Dermis blood vessel endothelial cell (primary cell): ENCODE data around the gene CT47C1. TPM values are rescaled to one million over a fixed set of nuclear protein-coding genes. Genes with fewer than 3 reads are reported as not detected.
"Not testable (repeated sequence)": the region's sequence is repeated elsewhere in the genome, so short reads cannot be mapped to it uniquely, and the experiment has no call there.

Experiments used
- DNase-seq: peaks from one replicate; pipeline ENCODE4 v3.0.0; 2010
- total RNA-seq: library from RNA; depleted of rRNA; stranded (reverse); fragments of >200 nt; gene quantifications from 2 replicates; pipeline ENCODE4 v1.2.3, GENCODE V29; 2014

Gene CT47C1
- total RNA-seq: not detected in 2 replicates

DNA sequence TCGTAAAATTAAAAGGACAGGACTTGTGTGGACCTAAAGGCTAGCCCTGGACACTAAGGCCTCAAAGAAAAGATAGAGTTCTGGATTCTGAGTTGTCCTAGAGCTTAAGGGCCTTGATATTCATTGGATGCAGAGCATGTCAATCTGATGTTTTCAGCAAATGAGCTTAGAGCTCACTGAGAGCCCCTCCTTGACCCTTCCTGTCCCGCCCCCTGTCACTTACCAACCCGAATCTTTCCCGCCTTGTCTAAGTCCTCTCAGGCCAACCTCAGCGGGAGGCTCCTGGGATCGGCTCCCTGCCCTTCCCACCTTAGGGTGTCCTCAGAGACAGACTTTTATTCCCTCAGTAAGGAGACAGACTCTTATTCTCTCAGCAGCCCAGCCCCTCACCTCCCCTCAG is at the start of gene CT47C1:
Gene CT47C1, plus strand, starts transcription at position 250 of the 400 bp plus-strand sequence. CDS start 233 bp downstream, outside the sequence.
- no peak for DNase-seq

DNA sequence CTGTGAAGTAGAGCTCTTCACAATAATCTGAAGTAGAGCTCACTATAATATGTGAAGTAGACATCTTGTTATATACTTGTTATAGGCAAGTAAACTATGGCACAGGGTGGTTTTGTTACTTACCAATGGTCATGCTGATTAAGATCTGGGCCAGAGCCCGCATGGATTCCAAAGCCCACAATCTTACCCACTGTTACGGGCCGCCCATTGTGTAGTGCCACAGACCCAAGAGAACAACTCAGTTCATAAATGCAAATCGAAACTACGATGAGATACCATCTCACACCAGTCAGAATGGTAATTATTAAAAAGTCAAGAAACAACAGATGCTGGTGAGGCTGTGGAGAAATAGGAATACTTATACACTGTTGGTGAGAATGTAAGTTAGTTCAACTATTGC is 46.9 kb upstream of the CT47C1 start:
- DNase-seq: no peak

DNA sequence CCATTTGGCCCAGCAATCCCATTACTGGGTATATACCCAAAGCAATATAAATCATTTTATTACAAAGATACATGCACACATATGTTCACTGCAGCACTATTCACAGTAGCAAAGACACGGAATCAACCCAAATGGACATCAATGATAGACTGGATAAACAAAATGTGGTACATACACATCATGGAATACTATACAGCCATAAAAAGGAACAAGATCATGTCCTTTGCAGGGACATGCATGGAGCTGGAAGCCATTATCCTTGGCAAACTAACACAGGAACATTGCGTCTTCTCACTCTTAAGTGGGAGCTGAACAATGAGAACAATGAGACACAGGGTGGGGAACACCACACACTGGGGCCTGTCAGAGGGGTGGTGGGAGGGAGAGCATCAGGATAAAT is 46.4 kb upstream of the CT47C1 start:
- not testable (repeated sequence) for DNase-seq

DNA sequence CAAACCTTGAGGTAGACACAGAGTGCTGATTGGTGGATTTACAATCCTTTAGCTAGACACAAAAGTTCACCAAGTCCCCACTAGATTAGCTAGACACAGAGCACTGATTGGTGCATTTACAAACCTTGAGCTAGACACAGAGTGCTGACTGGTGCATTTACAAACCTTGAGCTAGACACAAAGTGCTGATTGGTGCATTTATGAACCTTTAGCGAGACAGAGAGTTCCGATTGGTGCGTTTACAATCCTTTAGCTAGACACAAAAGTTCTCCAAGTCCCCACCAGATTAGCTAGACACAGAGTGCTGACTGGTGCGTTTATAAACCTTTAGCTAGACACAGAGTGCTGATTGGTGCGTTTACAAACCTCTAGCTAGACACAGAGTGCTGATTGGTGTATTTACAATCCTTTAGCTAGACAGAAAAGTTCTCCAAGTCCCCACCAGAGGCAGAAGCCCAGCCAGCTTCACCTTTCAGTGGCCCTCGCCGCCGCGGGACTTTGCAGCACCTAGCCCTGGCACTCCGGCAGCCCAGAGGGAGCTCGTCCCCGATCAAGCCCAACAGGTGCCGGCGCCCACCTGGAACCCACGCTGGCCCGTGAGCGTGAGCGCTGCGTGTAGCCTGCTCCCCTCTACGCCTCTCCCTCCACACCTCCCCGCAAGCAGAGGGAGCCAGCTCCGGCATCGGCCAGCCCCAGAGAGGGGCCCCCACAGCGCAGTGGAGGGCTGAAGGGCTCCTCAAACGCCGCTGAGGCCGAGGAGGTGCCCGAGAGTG is 44.6 kb upstream of the CT47C1 start:
- not testable (repeated sequence) for DNase-seq

DNA sequence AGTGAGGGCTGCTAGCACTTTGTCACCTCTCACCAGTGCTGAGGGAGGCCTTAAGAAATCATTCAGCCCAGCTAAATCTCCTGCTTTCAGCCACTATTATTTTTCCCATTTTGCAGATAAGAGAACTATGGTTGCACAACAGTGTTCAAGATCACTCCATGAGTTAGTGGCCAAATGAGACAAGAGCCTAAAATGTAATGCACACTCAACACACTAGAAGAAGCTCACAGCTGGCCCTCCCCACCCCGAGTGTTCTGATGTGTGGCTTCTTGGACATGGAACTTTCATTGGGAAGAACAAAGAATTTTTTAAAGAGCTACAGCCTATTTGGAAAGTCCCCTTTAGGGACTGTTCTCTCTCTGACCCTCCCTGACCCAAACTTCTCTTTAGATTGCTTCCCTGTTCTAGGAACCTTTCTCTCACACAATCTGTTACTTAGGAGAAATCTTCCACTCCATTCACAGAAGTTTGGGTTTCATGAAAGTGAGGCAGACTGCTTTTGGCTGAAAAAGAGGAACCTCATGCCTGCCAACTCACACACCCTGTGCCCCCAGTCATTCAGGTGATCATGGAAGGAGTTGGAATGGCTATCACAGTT is 44.0 kb upstream of the CT47C1 start:
- no peak for DNase-seq

DNA sequence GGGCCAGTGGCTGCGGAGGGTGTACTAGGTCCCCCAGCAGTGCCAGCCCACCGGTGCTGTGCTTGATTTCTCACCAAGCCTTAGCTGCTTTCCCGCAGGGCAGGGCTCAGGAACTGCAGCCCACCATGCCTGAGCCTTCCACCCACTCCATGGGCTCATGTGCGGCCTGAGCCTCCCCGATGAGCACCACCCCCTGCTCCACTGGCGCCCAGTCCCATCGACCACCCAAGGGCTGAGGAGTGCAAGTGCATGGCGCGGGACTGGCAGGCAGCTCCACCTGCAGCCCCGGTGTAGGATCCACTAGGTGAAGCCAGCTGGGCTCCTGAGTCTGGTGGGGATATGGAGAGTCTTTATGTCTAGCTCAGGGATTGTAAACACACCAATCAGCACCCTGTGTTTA is 43.1 kb upstream of the CT47C1 start:
- DNase-seq: not testable (repeated sequence)

DNA sequence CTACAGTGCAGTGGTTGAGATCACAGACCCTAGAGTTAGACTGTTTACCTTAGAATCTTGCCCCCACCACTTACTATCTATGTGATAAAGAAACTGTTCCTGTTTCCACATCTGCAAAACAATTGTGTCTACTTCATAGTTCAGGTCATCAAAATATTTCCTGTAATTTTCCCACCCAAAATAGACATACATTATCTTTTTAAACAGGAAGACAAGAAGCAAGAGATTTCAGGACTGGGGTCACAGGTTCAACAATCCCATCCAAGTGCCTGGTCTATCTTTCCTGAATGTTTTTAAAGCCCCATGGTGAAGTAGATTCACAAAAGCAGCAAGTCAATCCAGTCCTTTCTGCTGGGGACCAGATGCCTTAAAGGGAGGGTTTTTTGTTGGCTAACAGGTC is 41.8 kb upstream of the CT47C1 start:
- peak; percentile 1 for DNase-seq

DNA sequence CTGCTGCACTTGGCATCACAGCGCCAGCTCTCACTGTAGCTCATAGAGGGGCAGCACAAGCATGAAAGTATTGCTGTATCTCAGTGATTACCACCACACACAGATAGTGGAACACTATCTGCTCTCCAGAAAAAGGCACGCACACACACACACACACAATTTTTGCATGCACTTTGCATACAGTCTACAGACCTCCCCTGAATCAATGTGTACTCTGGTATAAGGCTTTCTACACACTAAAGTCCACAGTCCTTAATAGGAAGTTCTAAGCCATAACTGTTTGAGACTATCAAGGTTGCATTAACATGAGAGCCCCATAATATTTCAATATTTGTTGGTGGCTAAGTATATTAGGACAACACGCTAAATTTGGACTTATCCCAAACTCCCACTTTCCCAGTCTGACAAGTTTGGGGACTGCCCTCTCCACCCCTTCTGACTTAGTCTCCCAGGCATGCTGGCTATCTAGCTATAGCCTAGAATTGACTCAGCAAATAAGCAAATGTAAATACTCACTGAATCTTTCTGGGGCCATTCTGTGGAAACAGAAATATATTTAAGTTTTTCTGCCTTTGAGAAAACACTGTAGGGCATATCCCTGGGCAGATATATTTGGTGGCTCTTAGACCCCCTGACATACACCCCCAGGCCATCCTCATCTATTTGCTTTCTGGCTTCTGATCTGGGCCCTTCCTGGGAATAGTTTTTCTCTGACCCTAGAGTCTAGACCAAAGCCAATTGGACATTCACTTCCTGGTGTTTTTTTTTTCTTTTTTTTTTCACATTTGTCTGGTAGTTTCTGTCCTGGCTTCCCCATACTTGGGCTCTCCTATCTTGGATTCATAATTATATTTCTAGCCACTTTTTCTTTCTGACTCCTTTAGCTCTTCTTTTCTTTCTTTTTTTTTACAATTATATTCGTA is 36.4 kb upstream of the CT47C1 start:
- no peak for DNase-seq

DNA sequence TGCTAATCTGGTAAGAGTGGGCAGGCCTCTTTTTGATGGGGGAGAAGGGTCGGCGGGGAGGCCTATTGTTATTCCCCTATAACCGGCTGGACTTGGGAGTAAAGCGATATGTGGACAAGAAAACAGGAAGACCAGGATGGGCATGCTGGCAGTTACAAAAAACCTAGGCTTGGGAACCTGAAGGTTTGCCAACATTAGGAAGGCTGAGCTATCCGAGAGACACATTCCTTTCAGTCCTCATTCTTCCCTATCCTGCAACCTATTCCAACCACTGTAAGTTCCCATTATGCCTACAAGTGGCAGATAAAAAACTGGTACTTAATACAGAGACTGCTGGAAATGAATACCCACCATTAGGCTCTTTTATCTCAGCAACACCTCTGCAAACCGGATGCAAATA is 32.4 kb upstream of the CT47C1 start:
- peak; percentile 19 for DNase-seq

DNA sequence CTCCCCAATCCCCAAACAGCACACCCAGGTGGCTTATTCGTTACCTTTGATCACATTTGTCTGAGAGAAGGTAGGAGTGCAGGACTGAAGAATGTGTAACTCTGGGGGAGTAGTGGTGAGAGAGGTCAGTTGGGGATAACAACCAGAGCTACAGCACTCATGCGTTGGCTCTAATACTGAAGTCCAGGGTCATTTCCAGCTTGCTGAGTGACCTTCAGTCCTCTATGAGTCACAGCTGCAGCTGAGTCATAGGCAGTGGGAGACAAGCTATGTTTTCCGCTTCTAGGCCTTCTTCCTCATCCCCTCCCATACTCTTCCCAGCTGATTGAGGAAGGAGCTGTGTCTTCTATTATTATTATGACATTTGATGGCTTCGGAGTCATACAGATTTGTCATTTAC is 31.6 kb upstream of the CT47C1 start:
- DNase-seq: peak; percentile 81

DNA sequence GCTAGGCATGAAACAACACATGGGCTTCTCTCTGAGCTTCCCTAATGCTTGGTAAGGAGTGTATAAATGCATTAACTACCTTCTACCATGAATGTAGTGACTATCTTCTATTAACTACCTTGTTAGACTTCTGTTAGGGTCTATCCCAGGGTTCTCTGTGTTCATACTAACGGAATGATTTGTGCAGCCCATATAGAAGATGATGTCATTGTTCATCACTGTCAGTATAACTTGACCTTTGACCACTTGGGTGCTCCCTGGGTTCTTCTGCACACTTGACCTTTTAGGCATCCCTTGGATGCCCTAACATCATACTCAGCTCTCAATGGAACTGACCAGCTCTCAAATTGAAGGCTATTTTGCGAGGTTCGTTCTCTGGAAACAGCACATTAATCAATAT is 30.8 kb upstream of the CT47C1 start:
- no peak for DNase-seq

DNA sequence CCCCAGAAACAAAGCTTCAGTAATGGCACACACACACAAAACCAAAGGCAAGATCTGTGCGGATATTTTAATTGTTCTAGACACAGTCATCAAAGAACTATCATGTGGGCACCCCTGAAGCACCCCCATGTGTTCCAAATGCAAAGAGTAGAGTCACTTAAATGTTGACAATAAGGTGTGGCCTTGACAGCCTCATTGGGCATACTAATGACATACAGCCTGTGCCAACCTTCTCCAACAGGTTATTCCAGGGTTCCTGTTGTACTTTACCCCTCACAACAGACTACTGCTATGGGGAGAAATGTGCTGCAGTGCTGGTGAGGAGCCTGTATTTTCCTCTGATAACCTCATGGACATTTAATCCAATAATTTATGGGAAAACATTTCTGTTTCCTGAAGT is 29.8 kb upstream of the CT47C1 start:
- DNase-seq: no peak

DNA sequence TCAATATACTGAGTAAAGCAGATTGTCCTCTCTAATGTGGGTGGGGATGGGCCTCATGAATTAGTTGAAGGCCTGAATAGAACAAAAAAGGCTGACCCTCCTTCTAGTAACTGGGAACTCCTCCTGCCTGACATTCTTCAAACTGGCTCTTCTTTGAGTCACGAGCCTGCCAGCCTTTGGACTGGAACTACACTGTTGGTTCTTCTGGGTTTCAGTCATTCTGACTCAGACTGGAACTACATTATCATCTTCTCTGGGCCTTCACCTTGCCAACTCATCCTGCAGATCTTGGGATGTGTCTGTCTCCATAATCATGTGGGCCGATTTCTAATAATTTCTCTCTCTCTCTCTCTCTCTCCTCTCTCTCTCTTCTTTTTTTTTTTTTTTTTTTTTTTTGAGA is 26.9 kb upstream of the CT47C1 start:
- no peak for DNase-seq

DNA sequence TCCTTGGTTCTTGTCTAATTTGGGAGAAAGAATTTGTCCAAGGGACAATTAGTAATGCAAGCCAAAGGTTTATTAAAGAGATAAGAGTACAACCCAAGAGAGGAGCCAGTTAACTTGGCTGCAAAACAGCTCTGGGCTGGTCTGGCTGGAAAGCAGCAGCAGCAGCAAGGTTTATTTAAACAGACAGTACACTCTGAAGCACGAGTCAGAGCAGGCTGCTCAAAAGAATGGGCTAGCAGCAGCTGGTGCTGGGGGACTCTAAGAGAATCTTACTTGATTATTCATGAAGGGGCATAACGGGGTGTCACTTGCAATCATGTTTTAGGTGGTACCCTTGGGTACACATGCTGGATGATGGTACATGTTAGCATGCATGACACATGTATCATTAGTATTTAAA is 17.1 kb upstream of the CT47C1 start:
- DNase-seq: no peak

DNA sequence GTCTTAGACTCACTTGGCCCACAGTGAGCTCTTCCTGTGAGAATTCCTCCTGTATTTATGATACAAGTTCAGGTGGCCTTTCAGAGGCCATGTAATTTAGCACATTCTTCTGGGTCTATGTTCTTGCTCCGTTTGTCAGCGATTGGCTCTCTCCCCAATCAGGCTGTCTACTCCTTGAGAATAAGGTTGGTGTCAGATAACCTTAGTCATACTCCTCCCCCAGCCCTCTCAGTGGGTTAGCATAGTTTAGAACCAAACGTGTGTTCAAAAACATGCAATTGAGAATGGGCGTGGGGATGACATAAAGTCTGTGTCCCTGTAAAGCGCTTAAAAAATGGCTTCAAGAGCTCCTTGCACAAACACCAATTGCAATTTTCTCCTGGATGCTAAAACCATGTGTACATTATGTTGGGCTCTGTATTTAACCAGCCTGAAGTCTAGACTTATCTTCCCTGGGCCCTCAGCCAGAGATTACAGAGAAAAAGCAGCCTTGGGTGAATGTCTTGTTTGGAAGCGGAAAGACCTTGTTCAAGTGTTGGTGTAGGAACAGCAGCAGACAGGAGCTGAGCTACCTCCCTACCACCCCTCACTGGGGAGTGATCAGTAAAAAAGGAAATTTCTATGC is 9.9 kb upstream of the CT47C1 start:
- no peak for DNase-seq

DNA sequence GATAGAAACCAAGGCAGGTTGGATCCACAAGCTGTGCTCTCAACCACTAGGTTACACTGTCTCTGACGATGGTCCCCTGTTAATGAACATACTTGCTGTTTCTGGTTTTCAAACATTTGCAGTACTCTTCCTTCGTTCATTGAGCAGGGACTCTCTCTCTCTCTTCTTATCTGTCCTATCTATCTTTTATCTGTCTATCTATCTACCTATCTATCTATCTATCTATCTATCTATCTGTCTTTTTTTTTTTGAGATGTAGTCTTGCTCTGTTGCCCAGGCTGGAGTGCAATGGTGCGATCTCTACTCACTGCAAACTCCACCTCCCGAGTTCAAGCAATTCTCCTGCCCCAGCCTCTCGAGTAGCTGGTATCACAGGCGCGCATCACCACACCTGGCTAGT is 9.4 kb upstream of the CT47C1 start:
- DNase-seq: no peak

DNA sequence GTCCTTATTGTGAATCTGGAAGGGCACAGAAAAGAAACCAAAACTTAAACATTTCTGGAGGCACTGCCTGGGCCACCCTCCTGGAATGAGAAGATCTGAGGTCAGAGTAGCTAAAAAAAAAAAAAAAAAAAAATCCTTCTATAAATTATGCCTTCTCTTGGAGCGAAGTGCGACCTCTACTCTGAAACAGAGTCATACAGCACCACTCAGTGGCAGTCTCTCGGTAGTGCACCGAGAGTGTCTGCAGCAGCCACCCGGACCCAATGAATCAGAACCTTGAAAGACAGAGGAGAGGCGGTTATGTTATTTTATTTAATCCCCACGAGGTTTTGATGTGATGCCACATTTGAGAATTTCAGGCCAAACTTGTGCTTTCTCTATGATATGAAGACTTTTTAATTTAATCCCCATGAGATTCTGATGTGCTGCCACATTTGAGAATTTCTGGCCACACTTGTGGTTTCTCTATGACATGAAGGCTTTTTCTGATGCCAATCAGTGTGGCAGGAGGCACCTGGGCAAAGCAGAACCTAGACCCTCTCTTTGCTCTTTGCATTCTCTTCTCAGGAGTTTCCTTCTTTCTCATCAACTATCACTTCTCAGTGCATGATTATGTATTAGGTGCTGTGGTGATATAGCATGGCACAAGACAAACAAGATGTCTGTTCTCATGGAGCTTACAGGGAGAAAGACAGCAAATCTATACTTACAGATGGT is 5.6 kb upstream of the CT47C1 start:
- DNase-seq: peak; percentile 72

DNA sequence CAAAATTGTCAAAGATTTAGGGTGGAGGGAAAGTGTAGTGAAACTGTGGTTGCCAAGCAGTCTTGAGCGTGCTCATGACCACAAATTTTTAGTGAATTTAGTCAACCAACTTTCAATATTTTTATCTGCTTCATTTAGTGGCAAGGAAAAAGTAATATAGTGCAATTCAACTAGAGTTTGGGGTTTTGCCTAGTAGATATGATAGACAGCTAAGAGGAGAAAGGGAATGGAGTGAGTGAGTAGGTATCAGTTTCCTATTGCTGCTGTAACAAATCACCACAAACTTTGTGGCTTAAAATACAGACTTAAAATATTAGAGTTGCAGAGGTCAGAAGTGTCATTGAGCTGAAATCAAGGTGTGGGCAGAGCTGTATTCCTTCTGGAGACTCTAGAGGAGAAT is 3.7 kb upstream of the CT47C1 start:
- DNase-seq: no peak

DNA sequence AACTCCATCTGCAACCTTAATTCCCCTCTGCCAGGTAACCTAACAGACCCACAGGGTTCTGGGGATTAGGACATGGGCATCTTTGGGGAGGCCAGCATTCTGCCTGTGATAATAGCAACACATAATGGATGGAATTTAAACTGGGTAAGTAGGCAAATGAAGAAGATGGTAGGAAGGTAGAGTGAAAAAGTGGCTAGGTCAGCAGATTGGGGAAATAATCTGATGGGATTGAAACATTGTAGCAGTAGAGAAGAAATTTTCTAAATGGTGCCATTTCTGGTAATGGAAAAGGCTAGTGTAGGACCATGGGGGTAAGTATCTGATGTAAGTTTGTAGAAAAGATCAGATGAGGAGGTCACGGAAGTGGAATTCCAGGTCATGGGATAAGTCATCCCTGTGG is 3.0 kb upstream of the CT47C1 start:
- DNase-seq: no peak

DNA sequence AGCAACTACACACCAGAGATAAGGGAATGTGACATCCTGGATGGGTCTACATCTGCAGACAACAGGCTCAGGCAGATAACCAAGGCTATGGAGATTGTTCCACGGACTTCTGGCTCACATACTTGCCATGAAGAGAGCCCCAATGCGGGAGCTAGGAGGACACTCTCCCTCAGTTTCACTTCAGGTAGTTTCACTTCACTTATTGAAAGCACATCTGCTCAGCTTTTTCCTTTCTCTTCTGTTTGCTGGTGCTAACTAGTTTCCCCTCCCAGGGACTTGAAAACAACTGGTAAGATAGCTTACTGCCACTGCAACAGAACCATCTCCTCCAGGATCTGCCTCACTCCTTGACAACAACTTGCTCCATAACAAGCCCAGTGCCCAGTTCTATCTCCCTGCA is 1.4 kb upstream of the CT47C1 start:
- DNase-seq: no peak

DNA sequence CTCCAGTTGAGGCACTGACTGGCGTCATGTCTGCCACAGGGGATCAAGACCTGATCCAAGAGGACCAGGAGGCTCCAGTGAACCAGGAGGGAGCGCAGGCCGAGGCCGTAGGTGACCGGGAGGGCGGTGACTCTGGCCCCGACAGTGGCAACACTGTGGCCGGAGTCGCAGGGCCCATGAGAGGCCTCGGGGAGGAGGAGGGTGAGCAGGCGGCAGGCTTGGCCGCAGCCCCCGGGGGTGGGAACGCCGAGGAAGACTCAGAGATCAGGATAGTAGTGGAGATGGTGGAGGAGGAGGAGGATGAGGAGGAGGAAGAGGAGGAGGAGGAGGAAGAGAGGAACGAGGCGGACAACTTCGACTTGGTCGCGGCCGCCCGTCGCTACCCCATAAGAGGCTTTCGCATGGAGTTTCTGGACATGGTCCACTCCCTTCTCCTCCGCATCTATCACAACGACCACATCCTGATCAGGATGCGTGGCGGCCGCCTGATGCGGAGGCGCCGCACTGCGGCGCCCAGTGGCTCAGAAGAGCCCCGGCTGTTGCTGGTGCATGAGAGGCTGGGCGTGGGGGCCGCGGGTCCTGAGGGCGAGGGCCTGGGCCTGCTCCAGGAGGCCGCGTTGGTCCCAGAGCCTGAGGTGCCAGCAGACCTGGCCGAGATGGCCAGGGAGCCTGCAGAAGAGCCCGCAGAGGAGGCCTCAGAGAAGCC is 560 bp downstream of the CT47C1 start:
- DNase-seq: no peak

DNA sequence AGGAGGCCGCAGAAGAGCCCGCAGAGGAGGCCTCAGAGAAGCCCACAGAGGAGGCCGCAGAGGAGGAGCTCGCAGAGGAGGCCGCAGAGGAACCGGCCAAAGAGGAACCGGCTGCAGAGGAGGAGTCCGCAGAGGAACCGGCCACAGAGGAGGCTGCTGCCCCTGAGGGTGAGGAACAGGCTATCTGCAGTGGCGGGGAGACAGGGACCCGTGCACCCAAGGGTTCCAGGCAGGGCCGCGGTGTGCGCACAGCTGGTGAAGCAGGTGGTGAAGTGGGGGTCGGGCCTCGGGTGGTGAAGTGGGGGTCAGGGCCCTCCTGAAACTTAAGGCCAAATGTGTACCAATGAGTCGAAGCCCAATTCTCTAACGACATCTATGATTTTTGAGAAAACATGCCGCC is 1.1 kb downstream of the CT47C1 start:
- DNase-seq: no peak
